ENCODE measurements around the gene ATL2.
"Not testable (repeated sequence)": the region's sequence is repeated elsewhere in the genome, so short reads cannot be mapped to it uniquely, and the experiment has no call there.

ATL2 gene

DNA sequence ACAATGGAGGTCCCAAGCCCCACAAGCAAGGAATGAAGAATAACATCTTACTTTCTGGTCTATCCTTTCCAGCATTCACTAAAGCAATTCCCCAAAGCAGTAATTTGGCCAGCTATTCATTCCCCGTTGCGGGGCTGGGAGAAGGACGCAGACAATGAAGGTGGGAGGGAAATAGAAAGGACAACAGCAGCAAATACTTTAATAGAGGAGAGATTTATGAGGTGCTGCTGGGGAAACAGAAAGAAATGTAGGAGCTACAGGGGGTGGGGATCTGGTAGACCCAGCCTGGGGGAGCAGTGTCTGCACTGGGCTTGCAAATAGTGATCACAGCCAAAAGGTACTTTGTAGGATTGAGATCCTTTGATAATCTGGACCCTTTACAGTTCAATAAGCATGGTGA lies 13.9 kb upstream of the ATL2 start:
- no peak for DNase-seq (ENCODE audit: low read depth in 2 of 2)

DNA sequence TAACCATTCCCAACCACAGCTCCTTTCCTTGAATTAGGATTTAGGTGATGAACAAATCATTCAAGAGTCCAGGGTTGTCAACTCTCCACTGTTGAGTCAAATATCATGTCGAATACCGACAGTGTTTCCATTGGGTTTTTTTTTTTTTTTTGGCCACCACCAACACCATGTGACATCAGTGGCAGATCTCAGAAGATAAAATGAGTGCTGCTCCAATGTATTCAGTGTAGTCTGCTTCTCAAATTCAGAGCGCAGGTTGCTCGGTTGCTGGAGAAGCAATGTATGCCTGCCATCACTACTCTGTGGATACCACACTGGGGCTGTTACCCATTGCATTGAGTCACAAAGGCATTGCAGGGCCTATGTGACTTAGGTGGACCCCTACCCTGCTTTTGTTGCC lies 10.8 kb upstream of the ATL2 start:
- DNase-seq (ENCODE audit: low read depth in 2 of 2): no peak

- no peak for DNase-seq (ENCODE audit: low read depth in 2 of 2)
Measured at GRCh38 chr2:38386821-38387220, 9.7 kb upstream of the ATL2 start.

GRCh38 chr2:38386377-38386776 lies 9.3 kb upstream of the ATL2 start:
- DNase-seq (ENCODE audit: low read depth in 2 of 2): no peak

- no peak for DNase-seq (ENCODE audit: low read depth in 2 of 2)
Measured at GRCh38 chr2:38384338-38384737, 7.3 kb upstream of the ATL2 start.

- not testable (repeated sequence) for DNase-seq (ENCODE audit: low read depth in 2 of 2)
Measured at GRCh38 chr2:38383741-38384140, 6.7 kb upstream of the ATL2 start.

DNA sequence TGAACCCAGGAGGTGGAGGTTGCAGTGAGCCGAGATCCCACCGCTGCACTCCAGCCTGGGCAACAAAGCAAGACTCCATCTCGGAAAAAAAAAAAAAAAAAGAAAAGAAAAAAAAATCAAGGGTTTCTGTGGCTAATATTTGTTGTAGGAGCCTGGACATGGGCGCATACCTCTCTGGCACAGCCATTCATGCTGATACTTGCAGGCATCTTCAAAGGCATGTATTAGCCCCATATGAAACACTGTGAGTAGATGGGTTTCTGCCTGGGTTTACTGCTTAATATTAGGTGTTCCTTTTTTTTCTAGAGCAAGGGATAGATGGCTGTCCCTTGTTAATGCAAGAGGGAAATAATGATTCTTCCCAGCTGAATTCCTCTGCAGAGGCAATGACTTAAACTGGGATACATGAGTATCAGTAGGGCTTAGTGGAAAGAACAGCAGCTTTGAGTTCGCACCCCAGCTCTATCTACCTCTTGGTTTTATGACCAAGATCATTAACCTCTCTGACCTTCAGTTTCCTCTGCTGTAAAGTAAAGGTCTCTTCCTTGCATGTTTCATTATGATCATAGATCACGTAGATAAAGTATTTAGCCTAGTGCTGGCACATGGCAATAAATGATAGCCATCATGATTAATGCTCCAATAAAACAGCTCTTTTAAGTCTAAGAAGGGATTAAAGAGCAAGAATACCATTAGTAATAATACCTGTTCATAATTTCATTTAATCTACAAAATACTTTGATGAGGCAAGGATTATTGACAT lies 4.5 kb upstream of the ATL2 start:
- DNase-seq (ENCODE audit: low read depth in 2 of 2): no peak

DNA sequence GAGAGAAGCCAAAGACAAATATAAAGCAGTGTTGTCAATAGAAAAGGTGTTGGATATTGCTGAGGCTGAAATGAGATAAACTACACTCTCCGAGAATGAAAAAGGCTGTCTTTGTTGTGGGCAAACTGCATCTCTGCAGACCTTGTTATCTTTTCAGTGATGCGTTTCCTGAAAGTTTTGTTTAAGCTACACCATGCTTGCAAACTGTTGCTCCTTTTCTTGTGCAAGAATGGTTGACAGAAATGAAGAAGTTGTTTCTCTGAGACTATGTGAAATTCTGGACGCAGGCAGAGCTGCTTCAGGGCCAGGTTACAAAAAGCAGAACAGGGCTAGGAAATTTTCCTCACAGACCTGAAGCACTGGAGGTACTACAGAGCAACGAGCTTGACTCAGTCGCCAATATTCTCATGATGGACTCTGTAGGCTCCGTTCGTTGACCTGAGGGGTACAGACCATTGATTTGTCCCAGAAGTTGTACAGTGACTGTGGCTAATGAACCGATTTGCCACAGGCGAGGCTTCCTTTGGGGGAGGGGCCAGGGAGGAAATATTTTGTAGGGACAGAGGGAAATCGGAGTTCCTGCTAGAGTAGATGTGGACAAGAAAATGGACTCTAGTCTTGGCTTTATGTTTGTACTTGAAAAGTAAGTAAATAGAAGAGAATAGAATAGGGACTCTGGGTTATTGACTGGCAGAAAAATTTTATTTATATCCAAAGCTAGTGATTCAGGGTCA lies 3.5 kb upstream of the ATL2 start:
- no peak for DNase-seq (ENCODE audit: low read depth in 2 of 2)

DNA sequence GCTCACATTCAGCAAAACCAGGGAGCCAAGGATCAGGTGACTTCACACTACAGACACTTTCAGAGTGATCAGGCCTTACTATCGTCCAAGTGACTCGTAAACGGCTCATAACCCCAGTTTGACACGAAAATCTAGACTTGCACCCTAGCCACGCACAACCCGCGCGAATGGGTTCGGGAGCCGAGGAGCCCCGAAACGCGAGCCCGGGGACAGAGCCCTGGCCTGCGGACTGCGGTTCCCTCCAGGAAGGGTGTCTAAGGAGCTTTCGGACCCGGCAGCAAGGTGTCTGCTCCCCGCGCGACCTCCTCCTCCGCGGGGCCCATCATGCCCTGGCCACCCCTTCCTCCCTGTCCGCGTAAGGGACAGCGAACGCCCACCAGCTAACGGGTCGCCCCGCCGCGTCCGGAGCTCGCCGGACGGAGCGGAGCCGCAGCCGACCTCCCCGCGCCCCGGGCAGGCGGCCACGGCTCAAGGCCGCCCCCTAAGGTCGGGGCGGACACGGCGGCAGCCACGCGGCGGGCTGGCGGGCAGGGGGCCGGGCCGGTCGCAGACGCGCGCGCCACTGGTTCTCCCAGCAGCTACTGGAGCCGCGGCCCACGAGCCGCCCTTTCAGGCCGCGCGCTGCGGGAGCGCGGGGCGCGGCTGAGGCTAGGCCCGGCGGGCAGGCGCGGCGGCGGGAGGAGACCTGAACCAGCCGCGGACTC lies 575 bp downstream of the ATL2 start:
- peak; percentile 39 to 42 for DNase-seq (ENCODE audit: low read depth in 2 of 2)

- no peak for DNase-seq (ENCODE audit: low read depth in 2 of 2)
Measured at GRCh38 chr2:38375696-38376345, 1.3 kb downstream of the ATL2 start.

GRCh38 chr2:38374984-38375383 lies 2.1 kb downstream of the ATL2 start:
- no peak for DNase-seq (ENCODE audit: low read depth in 2 of 2)

DNA sequence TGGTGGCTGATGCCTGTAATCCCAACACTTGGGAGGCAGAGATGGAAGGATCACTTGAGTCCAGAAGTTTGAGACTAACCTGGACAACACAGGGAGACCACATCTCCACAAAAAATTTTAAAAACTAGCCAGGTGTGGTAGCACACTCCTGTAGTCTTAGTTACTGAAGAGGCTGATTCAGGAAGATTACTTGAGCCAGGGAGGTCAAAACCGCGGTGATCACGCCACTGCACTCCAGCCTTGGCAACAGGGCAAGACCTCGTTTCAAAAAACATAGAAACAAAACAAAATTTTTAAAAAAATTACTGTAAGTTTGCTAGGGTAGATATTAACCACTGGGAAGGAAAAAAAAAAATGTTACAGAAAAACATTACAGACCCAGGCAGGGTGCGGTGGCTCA lies 5.8 kb downstream of the ATL2 start:
- no peak for DNase-seq (ENCODE audit: low read depth in 2 of 2)

GRCh38 chr2:38370664-38371063 lies 6.4 kb downstream of the ATL2 start:
- no peak for DNase-seq (ENCODE audit: low read depth in 2 of 2)

GRCh38 chr2:38362232-38362631 lies 14.8 kb downstream of the ATL2 start:
- no peak for DNase-seq (ENCODE audit: low read depth in 2 of 2)

DNA sequence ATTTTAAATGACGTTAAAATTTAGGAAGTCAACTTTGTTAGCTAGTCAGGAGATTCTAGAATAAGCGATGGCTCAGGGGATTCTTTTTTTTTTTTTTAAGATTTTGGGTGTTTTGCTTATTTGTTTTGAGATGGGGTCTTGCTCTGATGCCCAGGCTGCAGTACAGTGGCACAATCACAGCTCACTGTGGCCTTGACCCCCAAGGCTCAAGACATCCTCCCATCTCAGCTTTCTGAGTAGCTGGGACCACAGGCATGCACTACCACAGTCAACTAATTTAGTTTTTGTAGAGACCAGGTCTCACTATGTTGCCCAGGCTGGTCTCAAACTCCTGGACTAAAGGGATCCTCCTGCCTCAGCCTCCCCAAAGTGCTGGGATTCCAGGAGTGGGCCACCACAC lies 16.9 kb downstream of the ATL2 start:
- no peak for DNase-seq (ENCODE audit: low read depth in 2 of 2)

GRCh38 chr2:38353402-38353801 lies 23.7 kb downstream of the ATL2 start:
- no peak for DNase-seq (ENCODE audit: low read depth in 2 of 2)

- DNase-seq (ENCODE audit: low read depth in 2 of 2): no peak
Measured at GRCh38 chr2:38352336-38352735, 24.7 kb downstream of the ATL2 start.

DNA sequence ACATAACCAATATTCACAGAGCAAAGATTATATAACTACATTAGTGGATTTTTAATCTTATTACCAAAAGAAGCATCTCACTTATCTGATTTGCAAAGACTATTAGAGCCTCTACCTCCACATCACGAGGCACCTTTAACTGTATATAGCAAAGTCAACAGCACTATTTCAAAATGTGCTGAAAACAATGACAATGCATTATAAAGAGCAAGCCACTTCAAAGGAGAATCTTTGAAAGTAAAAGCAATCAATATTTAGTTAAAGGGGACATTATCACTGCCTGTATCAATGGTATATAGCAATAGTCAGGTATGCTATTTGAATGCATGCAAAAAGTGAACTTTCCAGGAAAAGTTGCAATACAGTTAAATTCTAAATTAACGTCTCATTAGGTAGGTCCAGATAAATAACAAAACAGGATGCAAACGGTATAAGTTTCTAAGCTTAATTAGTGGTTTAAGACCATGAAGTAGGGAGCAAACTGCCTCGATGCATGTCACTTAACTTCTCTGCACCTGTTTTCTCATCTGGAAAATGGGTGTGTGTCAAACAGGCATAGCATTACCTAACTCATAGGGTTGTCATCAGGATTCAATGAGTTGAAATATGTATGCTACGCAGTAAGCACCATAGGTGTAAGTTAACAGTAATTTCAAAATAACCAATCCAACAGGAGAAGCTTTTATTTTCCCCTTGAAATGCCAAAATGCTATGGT lies 31.6 kb downstream of the ATL2 start:
- no peak for DNase-seq (ENCODE audit: low read depth in 2 of 2)

DNA sequence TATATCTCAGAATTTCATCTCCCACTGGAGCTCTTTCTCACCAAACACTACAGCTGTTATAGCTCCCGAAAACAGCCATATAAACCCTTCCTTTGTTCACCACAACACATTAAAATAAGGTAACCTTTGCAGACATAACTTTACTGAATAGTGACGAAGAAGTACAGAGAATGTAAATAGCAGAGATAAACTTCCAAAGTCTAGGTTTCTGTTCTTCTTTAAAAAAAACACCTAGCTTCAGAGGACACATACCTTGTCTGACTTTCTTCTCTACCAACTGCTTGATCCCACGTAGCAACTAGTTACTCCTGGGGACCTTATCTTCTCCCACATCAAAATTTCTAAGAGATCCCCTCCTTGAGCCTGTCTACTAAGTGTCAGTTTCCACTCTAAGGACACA lies 32.3 kb downstream of the ATL2 start:
- no peak for DNase-seq (ENCODE audit: low read depth in 2 of 2)

DNA sequence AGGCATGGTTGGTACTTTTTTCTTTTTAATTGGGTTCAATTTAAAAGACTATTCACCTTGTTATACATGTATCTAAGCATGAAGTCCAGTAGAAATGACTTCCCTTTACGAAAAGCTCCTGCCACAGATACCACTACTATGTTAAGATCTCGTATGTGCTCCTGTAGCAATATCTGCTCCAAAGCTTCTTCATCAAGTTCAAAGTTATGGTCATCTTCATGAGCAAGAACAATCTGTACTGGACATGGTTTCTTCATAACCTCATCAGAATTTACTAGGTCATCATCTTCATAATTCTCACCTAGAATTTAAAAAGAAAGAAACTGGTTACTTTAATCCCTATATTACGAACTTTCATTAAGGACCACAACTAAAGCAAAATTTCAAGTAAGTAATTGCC lies 33.9 kb downstream of the ATL2 start:
- DNase-seq (ENCODE audit: low read depth in 2 of 2): no peak

- no peak for DNase-seq (ENCODE audit: low read depth in 2 of 2)
Measured at GRCh38 chr2:38336621-38337020, 40.5 kb downstream of the ATL2 start.

DNA sequence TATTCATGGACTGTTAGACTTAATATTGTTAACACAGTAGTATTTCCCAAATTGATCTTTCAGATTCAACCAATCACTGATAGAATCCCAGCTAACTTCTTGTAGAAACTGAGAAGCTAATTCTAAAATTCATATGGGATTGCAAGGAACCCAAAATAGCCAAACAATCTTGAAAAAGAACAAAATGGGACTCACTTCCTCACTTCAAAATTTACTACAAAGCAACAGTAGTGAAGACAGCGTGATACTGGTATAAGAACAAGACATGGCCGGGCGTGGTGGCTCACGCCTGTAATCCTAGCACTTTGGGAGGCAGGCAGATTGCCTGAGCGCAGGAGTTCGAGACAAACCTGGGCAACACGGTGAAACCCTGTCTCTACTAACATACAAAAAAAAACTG lies 46.3 kb downstream of the ATL2 start:
- DNase-seq (ENCODE audit: low read depth in 2 of 2): no peak

Data from stimulated activated CD8-positive, alpha-beta memory T cell treated with anti-CD3 and anti-CD28 coated beads, Interleukin-15, amount 100 ng/mL, for 48 hours (primary cell).